ENCODE measurements around the gene GPR35.

Gene GPR35, protein sequence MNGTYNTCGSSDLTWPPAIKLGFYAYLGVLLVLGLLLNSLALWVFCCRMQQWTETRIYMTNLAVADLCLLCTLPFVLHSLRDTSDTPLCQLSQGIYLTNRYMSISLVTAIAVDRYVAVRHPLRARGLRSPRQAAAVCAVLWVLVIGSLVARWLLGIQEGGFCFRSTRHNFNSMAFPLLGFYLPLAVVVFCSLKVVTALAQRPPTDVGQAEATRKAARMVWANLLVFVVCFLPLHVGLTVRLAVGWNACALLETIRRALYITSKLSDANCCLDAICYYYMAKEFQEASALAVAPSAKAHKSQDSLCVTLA

DNA sequence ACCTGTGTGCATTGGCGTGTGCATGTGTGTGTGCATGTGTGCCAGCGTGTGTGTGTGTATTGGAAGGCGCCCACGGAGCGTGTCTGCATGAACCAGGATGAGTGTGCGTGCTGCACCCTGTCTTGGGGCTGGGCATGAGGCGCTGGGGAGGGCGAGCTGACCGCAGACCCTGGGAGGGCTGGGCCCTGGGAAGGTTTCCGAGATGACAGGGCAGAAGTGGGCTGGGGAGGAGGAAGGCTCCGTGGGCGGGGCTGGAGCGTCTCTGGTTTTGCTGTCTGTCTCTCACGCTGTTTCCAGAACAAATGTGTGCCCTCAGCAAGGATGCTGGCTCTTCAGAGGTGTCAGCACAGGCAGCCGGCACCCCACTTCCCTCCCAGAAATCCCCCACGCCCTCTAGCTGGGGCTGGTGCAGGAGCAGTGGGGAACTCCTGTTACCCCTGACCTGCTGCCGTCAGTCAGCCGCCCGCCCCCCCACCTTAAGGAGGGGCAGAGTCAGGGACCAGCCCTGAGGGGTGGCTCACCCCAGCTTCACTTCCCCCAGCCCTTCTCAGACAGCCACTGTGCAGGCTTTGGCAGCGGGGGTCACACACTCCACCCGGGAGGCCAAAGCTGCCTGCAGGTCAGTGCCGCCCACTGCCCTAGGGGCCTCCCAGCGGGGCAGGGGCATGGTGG is at the start of gene GPR35:
GPR35 (plus strand) TSS at position 531 of the 672 bp plus-strand sequence. CDS start 4,473 bp downstream, outside the sequence.
- no peak for FAIRE-seq

DNA sequence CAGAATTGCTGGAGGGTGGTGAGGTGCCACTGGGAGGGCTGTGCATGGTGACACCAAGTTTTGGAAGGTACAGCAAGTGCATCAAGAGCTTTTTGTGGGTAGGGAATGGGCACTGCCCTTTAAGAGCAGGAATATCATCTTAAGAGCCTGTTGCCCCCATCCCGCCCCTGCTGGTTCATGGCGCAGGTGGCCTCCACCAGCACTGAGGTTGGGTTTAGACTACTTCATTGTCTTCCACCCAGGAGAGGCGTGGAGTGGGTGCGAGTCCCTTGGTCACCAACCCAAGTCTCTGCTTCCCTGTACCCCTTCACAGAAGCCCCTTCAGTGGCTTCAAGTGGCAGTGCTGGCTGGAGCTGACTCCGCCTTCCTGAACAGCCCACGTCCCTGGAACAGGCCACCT is 49.2 kb upstream of the GPR35 start:
- no peak for FAIRE-seq

DNA sequence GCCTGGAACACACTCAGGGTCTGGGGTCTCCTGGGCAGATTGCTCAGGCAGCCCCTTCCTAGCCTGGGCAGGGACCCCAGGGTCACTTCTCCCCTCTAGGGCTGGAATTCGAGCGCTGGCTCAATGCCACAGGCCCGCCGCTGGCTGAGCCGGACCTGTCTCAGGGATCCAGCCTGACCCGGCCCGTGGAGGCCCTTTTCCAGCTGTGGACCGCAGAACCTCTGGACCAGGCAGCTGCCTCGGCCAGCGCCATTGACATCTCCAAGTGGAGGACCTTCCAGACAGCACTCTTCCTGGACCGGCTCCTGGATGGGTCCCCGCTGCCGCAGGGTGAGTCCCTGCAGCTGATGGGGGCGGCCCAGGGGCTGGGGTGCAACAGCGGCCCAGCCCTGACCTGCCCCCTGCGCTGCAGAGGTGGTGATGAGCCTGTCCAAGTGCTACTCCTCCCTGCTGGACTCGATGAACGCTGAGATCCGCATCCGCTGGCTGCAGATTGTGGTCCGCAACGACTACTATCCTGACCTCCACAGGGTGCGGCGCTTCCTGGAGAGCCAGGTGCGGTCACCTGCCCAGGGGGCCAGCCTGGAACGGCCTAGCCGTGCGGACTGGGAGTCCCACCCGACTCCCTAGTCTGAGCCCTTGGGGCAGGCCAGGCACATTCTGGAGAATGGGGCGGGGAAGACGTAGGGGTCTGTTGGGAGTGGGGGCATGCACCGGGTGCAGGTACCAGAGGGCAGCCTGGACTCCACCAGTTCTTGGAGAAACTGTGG is 48.7 kb upstream of the GPR35 start:
- no peak for FAIRE-seq

DNA sequence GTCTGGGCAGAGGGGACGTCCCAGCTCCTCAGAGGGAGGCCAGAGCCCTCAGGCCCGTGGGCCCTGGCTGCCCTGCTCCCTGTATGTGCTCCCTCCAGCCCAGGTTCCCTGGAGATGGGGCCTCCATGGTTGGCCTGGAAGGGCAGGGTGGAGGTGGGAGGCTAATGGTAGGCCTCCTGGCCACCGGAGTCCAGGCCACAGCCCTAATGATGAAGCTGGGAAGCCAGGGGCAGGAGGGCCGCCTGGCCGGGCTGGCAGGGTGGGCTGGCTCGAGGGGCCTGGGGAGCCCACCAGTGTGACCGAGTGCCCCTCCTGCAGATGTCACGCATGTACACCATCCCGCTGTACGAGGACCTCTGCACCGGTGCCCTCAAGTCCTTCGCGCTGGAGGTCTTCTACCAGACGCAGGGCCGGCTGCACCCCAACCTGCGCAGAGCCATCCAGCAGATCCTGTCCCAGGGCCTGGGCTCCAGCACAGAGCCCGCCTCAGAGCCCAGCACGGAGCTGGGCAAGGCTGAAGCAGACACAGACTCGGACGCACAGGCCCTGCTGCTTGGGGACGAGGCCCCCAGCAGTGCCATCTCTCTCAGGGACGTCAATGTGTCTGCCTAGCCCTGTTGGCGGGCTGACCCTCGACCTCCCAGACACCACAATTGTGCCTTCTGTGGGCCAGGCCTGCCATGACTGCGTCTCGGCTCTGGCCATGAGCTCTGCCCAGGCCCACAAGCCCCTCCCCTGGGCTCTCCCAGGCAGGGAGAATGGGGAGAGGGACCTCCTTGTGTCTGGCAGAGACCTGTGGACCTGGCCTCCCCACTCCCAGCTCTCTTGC is 47.8 kb upstream of the GPR35 start:
- FAIRE-seq: no peak

DNA sequence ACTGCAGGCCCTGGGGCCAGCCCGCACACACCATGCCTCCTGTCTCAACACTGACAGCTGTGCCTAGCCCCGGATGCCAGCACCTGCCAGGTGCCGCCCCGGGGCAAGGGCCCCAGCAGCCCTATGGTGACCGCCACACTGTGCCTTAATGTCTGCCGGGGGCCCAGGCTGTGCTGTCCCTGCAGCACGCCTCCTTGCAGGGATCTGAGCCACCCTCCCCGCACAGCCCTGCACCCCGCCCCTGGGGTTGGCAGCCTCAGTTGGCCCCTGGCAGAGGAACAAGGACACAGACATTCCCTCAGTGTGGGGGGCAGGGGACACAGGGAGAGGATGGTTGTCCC is 47.2 kb upstream of the GPR35 start:
- FAIRE-seq: no peak

DNA sequence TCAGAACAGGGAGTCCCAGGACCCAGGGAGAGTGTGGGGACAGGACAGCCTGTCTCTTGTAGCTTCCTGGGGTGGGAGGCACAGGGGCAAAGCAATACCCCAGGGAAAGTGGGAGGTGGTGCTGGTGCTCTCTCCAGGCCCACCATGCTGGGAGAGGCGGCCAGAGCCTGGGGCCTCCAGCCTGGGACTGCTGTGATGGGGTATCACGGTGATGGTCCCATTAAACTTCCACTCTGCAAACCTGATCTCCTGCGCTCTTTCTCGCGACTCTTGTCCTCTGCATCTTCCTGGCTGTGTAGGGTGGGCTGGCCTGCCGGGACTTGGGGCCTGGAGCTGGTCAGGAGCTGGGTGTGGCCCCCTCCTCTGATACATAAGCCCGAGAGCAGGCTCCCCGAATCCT is 46.8 kb upstream of the GPR35 start:
- no peak for FAIRE-seq

DNA sequence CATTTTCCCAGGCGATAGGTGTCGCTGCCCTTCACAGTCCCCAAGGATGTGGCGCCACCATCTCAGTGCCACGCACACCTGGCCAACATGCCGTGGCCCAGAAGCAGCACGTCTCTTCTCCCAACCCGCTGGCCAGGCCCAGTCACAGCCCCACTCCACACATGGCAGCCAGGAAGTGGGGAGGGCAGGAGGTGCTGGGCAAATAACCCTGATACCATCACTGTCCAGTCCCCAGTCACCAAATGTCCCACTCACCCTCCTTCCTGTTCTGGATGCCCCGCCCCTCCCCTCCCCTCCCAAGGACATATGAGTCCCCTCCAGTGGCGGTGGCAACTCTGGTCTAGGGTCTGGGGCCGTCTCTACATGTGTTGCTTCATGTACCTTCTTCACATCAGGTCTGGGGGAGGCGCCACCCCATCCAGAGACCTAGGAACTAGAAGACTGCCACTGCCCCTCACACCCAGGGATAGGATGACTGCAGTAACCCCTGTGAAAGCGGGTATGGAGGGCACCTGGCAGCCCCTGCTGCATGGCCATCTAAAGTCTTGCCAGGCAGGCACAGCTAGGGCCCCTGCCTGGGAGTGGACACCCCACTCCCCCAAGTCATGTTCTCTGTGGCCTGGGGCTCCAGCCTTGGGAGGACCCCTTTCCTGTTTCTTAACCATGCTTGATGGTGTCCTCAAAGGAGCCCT is 46.1 kb upstream of the GPR35 start:
- FAIRE-seq: no peak

DNA sequence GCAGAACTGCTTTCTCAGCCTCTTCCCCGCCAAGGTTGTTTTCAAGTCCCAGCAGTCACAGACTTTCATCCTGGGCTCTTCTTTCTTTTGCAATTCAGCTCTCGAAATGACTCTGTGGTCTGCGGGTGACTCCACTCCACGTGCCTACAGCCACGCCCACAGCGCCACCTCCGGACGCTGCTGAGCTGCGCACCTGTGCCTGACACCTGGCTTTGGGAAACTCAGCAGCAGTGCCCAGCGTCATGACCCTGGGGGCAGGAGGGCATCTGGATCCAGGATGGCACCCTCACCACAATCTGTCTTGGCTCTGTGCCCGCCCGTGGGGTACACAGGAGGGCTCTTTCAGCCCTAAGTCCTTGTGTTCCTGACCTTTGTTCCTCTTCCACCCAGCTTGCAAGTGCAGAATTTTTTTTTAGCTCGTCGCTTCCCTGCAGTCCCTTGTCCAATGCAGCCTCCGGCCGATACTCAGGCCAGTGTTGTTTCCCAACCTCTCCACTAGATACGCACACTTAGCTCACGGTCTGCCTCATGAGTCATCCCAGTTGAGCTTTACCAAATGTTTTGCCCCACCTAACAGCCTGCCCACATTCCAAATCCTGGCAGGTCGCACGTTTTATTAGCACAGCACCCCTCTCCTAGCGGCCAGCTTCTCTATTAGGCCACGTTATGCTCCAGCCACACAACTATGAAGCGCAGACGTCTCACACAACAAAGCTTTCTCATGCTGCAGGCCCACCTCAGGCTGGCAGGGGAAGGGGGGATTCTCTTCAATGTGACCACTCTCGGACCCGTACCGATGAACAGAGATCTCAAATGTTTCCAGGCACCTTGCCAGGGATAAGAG is 45.3 kb upstream of the GPR35 start:
- no peak for FAIRE-seq

DNA sequence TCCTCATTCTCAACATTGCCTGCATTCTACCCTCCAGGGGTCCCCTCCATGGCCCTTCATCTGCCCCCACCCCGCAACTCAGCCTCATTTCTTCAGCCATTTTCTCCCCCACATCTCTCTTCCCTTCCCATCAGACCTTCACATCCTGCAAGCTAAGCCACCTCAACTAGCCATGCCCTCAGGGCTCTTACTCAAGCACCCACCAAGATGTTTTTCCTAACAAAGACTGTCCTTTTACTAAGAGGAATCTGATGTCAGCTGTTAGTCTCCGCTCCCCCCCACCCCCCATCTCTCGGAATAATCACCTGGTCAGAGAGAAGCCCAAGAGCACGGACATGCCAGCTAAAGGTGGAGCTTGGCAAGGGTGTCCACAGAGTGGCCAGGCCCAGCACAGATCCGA is 43.5 kb upstream of the GPR35 start:
- no peak for FAIRE-seq

DNA sequence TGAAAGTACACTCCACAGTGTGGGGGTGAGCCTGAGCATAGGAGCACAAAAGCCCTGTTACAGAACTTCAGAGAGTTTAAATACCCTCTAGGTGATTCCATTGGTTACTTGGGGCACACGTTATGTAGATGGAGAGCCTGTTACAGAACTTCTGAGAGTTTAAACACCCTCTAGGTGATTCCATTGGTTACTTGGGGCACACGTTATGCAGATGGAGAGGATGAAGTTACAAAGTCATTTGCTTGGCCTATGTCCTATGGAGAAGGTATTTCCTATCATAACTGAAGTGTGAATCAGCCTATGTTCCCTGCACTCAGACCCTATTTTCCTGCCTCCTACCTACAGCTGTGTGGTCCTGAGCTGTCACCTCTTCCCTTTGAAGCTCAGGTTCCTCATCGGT is 42.5 kb upstream of the GPR35 start:
- no peak for FAIRE-seq

DNA sequence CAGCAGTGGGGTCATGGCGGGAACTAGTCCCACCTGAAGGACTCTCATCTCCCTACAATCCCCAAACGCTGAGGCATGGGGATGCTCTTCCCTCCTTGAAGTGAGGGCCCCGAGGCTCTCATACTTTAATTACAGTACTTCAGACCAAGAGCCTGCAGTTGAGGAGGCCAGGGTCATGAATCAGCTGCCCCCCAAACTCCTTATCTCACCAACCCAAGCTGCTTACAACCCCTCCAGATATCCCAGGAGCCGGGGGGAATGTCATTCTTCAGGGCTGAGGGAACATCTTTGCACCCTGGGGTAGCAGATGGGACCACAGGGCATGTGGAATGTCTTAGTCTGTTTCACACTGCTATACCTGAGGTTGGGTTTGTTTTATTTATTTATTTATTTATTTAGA is 41.5 kb upstream of the GPR35 start:
- FAIRE-seq: no peak

DNA sequence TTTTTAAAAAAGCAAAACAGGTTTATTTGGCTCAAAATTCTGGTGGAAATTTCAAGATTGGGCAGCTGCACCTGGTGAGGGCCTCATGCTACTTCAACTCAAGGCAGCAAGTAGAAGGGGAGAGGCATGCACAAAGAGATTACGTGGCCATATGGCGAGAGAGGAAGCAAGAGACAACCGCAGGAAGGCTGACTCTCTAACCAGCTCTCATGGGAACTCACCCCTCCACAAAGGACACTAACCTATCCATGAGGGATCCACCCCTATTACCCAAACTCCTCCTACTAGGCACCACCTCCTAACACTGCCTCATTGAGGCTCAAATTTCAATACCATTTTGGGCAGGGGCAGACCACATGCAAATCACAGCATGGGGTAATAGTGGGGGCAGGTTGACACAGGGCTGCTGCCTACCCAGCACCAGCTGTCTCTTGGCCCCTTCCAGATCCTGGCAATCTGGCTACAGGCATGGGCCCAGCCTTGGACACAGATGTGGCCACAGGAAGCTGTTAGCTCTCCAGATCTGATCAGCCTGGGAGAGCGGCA is 40.7 kb upstream of the GPR35 start:
- no peak for FAIRE-seq

DNA sequence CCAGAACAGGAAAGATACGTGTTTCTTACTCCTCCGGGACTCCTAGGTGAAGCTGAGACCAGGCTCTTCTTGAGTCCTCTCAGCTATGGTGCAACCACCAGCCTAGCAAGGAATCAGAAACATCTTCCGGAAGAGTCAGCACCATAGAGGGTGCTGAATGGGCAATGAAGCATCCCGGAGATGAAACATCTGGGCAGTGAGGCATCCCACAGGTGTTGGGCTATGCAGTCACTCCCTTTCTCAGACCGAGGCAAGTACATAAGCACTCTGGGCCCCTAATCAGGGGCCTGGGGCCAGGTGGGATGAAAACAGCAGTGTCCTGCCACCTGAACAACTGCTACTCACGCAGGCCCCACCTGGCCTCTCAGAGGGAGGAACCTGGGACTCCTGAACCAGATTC is 40.2 kb upstream of the GPR35 start:
- FAIRE-seq: no peak

DNA sequence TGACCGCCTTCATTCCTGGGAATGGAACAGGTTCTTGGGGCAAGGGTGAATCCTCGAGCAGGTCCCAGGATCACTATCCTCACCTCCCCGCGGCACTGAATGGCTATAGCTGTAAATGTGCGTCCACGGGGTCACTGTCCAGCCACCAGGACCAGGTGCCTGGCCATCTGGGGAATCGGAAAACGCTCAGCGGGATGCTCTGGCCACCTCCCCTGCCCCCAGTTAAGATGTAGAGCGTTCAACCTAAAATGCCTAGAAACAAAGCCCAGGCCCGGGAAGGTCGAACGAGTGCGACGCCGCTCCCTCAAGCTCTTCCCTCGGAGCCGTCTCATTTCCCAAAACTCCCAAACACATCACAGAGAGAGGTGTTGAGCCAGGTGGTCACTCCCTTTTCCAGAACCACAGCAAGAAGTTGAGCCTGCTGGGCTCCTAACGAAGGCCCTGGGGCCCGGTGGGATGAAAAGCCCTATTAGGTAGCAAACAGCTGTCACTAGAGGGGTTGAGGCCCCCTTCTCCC is 39.5 kb upstream of the GPR35 start:
- FAIRE-seq: no peak

DNA sequence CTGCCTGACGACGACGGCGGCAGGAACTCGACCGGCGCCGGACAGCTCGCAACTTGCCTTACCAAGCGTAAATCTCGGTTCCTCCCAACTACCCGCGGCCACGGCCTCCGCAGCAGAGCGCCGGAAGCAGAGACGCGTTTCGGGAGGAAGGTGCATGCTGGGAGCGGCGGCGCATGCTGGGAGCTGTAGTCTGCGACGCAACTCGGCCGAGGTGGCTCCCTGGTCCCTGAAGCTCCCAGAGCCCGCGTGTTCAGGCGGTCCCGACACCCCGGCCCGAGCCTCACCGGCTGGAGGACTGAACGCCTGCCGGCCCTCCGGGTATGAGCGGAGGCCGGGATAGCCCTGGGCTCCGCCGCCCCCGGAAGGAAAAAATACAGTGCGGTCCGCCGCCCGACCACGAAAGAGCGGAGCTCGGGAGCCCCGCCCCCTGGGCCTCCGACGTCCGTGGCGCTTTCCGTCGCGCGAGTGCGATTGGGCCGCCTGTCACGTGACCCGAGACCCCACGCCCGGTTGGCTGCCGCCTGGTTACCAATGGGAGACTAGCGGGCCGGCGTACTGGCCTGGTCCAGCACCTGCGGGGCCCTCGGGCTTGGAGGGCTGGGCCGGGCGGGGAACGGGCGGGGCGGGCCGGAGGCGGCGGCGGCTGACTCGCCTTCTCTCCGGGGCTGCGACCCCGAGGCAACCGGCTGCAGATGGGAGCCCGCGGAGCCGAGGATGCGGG is 38.9 kb upstream of the GPR35 start, which contains the start of gene CAPN10:
CAPN10 (plus strand) TSS at position 537 of the 721 bp plus-strand sequence; CDS start at position 715, 178 bp downstream.
- no peak for FAIRE-seq

DNA sequence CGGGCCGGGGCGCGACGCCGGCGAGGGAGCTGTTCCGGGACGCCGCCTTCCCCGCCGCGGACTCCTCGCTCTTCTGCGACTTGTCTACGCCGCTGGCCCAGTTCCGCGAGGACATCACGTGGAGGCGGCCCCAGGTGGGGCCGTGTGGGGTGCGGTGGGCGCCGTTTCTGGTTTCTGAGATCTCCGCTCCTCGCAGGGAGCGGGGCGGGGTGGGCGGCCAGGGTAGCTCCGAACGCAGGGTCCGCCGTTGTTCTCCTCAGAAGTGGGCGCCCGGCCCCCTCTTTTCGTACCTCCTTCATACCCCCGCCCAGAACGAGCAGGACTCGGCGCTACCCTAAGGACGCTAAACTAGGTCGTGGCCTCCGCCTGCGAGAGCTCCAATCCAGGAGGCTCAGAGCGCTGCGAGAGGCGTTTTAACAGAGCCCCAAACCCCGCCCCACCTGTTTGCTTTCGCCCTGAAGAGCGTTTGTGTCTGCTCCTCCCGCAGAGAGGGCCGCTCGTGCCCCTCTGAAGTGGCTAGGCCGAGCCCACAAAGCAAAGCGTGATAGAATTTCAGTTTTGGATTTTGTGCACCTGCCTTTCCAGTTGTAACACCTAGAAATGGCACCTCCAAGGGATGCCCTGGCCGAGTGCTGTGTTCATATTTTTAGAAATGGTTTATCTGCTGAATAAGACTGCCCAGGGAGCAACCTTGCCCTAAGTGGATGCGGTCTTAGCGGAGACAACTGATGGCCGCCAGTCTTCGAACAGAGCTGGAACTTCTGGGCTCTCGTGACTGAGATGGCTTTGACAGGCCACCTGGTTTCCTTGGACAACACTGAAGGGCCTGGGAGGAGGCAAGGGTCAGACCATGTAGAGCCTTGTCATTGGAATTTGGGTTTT is 38.1 kb upstream of the GPR35 start:
- no peak for FAIRE-seq

DNA sequence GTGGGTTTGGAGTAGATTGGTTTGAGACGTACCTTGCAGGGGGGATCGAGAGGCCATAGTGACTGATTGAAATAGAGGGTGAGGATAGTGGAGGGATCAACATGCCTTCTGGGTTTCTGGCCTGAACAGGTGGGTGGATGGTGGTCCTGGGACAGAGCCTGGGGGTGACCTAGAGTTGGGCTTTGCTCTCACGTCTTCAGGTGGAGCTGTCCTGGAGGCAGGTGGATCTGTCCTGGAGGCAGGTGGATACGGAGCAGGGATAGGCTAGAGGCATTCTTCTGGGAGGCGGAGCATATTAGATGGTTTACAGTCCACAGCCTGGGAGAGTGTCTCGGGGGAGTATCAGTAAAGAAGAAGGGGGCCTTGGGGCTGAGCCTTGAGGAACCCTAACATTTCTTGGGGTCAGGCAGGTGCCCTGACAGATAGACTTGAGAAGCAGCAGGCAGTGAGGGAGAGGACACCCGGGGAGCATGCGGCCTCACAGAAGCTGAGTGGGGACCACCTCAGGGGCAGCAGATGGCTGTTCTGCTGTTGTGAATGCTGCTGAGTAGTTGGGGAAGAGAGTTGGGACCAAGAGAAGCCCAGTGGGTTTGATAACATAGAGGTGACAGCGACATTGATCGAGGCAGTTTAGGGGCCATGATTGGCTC is 37.1 kb upstream of the GPR35 start:
- FAIRE-seq: no peak

DNA sequence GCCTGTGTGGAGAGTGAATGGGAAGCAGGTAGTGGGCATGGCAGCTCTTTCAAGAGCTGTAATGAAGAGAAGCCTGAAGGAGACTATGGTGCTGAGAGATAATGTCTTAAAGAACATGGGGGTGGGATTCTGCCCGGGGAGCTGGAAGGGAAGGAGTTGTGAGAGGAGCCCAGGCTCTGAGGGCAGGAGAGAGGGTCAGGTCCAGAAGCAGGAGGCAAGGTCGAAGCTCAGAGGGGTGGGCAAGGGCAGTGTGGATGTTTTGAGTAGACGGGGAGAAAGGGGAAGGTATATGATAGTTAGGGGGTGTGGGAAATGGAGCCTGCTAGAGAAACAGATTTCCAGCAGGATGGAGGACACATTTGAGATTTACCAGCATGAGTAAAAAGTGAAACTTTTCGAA is 36.6 kb upstream of the GPR35 start:
- FAIRE-seq: no peak

DNA sequence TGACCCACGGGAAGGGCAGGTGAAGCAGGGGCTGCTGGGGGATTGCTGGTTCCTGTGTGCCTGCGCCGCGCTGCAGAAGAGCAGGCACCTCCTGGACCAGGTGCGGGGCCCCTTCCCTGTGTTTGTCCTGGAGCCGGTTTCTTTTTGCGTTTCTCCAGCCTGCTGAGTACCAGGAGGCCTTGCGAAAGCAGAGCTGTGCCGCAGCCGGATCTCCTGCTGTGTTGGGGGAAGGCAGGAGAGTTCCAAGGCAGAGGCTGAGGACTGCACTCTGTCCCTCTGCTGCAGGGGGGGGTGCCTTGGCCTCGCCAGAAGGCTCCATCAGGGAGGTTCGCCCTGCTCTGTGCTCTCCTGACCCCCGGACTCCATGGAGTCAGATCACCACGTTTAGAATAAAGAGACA is 35.9 kb upstream of the GPR35 start:
- FAIRE-seq: no peak
